ENCODE results near the gene ATP7B. TPM values are rescaled to one million over a fixed set of nuclear protein-coding genes. Genes with fewer than 3 reads are reported as not detected.

ATP7B gene
- polyA plus RNA-seq, 3 donors, result 0.39 to 0.44 TPM; not detected in 1

GRCh38 chr13:52001120-52001731 is 10.0 kb downstream of the ATP7B start:
- peak; percentile 23 to 72 (median 50) for DNase-seq
- no peaks in the 10 kb centered on the region for H3K4me1 Mint-ChIP-seq

GRCh38 chr13:51999921-52000320 is 11.3 kb downstream of the ATP7B start:
- Histone ChIP-seq H3K27me3 (ENCODE audit: control insufficient read depth in 2 of 2, insufficient read depth in 2 of 2, low read length in 2 of 2) (no peaks in the 10 kb centered on the region), H3K9ac (ENCODE audit: insufficient read depth, low read length, poor library complexity, severe bottlenecking) (no peak overlapping the region), H3K4me3 (replicated peaks in 1 of 3; ENCODE audit: low read depth in 2 of 3, low read length in 3 of 3) (no peak overlapping the region), H3K27ac (ENCODE audit: low read depth in 1 of 2, low read length in 2 of 2) (no peak overlapping the region), H4K20me1 (ENCODE audit: insufficient read depth, low read length) (no peaks in the 10 kb centered on the region), H3K36me3 (replicated peaks in 1 of 2; ENCODE audit: control insufficient read depth in 1 of 2, insufficient read depth in 2 of 2, low read length in 2 of 2) (no peaks in the 10 kb centered on the region), H2AFZ (ENCODE audit: insufficient read depth, low read depth, low read length, poor library complexity, severe bottlenecking) (no peak overlapping the region), H3K9me3 (replicated peaks in 1 of 2; ENCODE audit: control insufficient read depth in 1 of 2, insufficient read depth in 1 of 2, low read length in 2 of 2) (no peaks in the 10 kb centered on the region), H3K79me2 (ENCODE audit: insufficient read depth, low read length) (no peaks in the 10 kb centered on the region), H3K4me2 (replicated peaks; ENCODE audit: extremely low read depth, low read length, poor library complexity, severe bottlenecking) (no peak overlapping the region), H3K4me1 (ENCODE audit: control insufficient read depth in 1 of 2, insufficient read depth in 2 of 2, low read length in 2 of 2) (peaks cover 10% of the 10 kb centered on the region in 2 donors)
- Mint-ChIP-seq H3K9me3 (no peaks in the 10 kb centered on the region), H3K36me3 (no peaks in the 10 kb centered on the region), H3K27me3 (ENCODE audit: low read depth in 3 of 3) (peaks cover 1 to 6% (median 6%) of the 10 kb centered on the region in 3 donors), H3K4me1 (peaks cover 12% of the 10 kb centered on the region), H3K4me3 (no peak overlapping the region), H3K27ac (no peak overlapping the region)
- DNase-seq, result no peak
- WGBS (ENCODE audit: insufficient coverage), result 100% methylated on average over 1 of the region's 1 CpG
- no peak for TF ChIP-seq CTCF (IDR thresholded peaks at IDR 0.05)
- intact Hi-C loops (cut with micrococcal nuclease), result loop anchor here in 1 of 2 donors (10.0 kb wide), 1 partner anchor 125 kb away; the partner anchor contains the start of gene NEK5

More at GRCh38 chr13:52001120-52001731, 10.0 kb downstream of the ATP7B start:
- no peak overlapping the region for H2AFZ ChIP-seq (ENCODE audit: insufficient read depth, low read depth, low read length, poor library complexity, severe bottlenecking)
- TF ChIP-seq CTCF (IDR thresholded peaks at IDR 0.05), result peak; percentile 93
- H3K4me1 ChIP-seq (ENCODE audit: control insufficient read depth in 1 of 2, insufficient read depth in 2 of 2, low read length in 2 of 2), result no peaks in the 10 kb centered on the region
- no peak overlapping the region for H3K4me3 Mint-ChIP-seq
- WGBS (ENCODE audit: insufficient coverage), result 75% methylated on average over 2 of the region's 3 CpGs
- H3K36me3 ChIP-seq (replicated peaks in 1 of 2; ENCODE audit: control insufficient read depth in 1 of 2, insufficient read depth in 2 of 2, low read length in 2 of 2), result no peaks in the 10 kb centered on the region
- intact Hi-C loops (cut with micrococcal nuclease), result loop anchor here in 1 of 2 donors (10.0 kb wide), 1 partner anchor 124 kb away; the partner anchor contains the start of gene NEK5
- H3K36me3 Mint-ChIP-seq, result no peaks in the 10 kb centered on the region
- H3K27me3 Mint-ChIP-seq (ENCODE audit: low read depth in 3 of 3), result peaks cover 1 to 9% (median 6%) of the 10 kb centered on the region in 3 donors
- no peaks in the 10 kb centered on the region for H4K20me1 ChIP-seq (ENCODE audit: insufficient read depth, low read length)
- peaks cover 0 to 1% (median 0%) of the 10 kb centered on the region in 7 donors for H3K9me3 Mint-ChIP-seq
- H3K27ac Mint-ChIP-seq, result no peak overlapping the region
- no peaks in the 10 kb centered on the region for H3K9me3 ChIP-seq (replicated peaks in 1 of 2; ENCODE audit: control insufficient read depth in 1 of 2, insufficient read depth in 1 of 2, low read length in 2 of 2)
- H3K4me2 ChIP-seq (replicated peaks; ENCODE audit: extremely low read depth, low read length, poor library complexity, severe bottlenecking), result no peak overlapping the region
- H3K79me2 ChIP-seq (ENCODE audit: insufficient read depth, low read length), result no peaks in the 10 kb centered on the region
- H3K27me3 ChIP-seq (ENCODE audit: control insufficient read depth in 2 of 2, insufficient read depth in 2 of 2, low read length in 2 of 2), result no peaks in the 10 kb centered on the region
- H3K27ac ChIP-seq (ENCODE audit: low read depth in 1 of 2, low read length in 2 of 2), result no peak overlapping the region
- no peak overlapping the region for H3K9ac ChIP-seq (ENCODE audit: insufficient read depth, low read length, poor library complexity, severe bottlenecking)
- no peak overlapping the region for H3K4me3 ChIP-seq (replicated peaks in 1 of 3; ENCODE audit: low read depth in 2 of 3, low read length in 3 of 3)
